GM12878 (cell line): Measurements from ENCODE around the gene CHD5.

Source experiments
- EZH2 ChIP-seq: IDR thresholded peaks from 2 replicates; pipeline ENCODE4 v1.6.1; 2012; ENCODE audit warnings: low read depth, mild to moderate bottlenecking, control low read depth, inconsistent platforms, low read length, borderline replicate concordance; ENCODE audit not compliant: control insufficient read depth
- TF ChIP-seq, protein P1 (sequence below): IDR thresholded peaks from 2 replicates; pipeline ENCODE4 v1.6.1; 2012; ENCODE audit warnings: low read depth, low read length, improper control_type of control experiment
- TF ChIP-seq, protein P2 (sequence below): IDR thresholded peaks from 2 replicates; pipeline ENCODE4 v1.6.1; 2011; ENCODE audit warnings: mild to moderate bottlenecking, low read depth, low read length, moderate library complexity; ENCODE audit not compliant: insufficient replicate concordance
- TF ChIP-seq, protein P3 (sequence below): IDR thresholded peaks from 2 replicates; pipeline ENCODE4 v1.6.1; 2012; ENCODE audit warnings: mild to moderate bottlenecking, low read depth, low read length

DNA sequence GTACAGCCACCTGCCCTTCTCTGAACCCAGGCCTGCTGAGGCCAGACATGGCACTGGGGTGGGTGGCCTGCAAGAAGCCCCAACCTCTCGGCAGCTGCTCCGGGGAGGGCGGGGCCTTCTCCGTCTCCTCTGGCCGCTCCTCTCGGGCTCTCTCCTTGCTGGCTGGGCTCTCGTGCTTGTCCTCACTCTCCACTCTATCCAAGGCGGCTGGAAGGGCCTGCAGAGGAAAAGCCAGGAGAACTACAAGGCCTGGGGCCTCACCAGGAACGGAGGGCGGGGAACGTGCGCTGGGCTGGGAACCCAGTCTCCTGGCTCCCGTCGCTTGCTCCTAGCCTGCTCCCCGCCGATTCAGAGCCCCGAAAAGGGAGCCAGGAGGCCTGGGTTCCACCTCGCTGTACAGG lies 59.1 kb downstream of the CHD5 start:
- TF ChIP-seq, protein P1, sequence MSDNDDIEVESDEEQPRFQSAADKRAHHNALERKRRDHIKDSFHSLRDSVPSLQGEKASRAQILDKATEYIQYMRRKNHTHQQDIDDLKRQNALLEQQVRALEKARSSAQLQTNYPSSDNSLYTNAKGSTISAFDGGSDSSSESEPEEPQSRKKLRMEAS, result no peak
- no peak for TF ChIP-seq EZH2
- TF ChIP-seq, protein P2, sequence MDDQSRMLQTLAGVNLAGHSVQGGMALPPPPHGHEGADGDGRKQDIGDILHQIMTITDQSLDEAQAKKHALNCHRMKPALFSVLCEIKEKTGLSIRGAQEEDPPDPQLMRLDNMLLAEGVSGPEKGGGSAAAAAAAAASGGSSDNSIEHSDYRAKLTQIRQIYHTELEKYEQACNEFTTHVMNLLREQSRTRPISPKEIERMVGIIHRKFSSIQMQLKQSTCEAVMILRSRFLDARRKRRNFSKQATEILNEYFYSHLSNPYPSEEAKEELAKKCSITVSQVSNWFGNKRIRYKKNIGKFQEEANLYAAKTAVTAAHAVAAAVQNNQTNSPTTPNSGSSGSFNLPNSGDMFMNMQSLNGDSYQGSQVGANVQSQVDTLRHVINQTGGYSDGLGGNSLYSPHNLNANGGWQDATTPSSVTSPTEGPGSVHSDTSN, result no peak
- TF ChIP-seq, protein P3, sequence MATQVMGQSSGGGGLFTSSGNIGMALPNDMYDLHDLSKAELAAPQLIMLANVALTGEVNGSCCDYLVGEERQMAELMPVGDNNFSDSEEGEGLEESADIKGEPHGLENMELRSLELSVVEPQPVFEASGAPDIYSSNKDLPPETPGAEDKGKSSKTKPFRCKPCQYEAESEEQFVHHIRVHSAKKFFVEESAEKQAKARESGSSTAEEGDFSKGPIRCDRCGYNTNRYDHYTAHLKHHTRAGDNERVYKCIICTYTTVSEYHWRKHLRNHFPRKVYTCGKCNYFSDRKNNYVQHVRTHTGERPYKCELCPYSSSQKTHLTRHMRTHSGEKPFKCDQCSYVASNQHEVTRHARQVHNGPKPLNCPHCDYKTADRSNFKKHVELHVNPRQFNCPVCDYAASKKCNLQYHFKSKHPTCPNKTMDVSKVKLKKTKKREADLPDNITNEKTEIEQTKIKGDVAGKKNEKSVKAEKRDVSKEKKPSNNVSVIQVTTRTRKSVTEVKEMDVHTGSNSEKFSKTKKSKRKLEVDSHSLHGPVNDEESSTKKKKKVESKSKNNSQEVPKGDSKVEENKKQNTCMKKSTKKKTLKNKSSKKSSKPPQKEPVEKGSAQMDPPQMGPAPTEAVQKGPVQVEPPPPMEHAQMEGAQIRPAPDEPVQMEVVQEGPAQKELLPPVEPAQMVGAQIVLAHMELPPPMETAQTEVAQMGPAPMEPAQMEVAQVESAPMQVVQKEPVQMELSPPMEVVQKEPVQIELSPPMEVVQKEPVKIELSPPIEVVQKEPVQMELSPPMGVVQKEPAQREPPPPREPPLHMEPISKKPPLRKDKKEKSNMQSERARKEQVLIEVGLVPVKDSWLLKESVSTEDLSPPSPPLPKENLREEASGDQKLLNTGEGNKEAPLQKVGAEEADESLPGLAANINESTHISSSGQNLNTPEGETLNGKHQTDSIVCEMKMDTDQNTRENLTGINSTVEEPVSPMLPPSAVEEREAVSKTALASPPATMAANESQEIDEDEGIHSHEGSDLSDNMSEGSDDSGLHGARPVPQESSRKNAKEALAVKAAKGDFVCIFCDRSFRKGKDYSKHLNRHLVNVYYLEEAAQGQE, result no peak
